IPS DF 19.7 (cell line): ENCODE data around the gene ATG14.
"Not testable (repeated sequence)": the region's sequence is repeated elsewhere in the genome, so short reads cannot be mapped to it uniquely, and the experiment has no call there.

Experiments
- DNase-seq: peaks from one replicate; pipeline ENCODE4 v3.0.0-alpha.2; 2013; ENCODE audit warnings: low read depth, low spot score

The ATG14 gene, protein sequence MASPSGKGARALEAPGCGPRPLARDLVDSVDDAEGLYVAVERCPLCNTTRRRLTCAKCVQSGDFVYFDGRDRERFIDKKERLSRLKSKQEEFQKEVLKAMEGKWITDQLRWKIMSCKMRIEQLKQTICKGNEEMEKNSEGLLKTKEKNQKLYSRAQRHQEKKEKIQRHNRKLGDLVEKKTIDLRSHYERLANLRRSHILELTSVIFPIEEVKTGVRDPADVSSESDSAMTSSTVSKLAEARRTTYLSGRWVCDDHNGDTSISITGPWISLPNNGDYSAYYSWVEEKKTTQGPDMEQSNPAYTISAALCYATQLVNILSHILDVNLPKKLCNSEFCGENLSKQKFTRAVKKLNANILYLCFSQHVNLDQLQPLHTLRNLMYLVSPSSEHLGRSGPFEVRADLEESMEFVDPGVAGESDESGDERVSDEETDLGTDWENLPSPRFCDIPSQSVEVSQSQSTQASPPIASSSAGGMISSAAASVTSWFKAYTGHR

DNA sequence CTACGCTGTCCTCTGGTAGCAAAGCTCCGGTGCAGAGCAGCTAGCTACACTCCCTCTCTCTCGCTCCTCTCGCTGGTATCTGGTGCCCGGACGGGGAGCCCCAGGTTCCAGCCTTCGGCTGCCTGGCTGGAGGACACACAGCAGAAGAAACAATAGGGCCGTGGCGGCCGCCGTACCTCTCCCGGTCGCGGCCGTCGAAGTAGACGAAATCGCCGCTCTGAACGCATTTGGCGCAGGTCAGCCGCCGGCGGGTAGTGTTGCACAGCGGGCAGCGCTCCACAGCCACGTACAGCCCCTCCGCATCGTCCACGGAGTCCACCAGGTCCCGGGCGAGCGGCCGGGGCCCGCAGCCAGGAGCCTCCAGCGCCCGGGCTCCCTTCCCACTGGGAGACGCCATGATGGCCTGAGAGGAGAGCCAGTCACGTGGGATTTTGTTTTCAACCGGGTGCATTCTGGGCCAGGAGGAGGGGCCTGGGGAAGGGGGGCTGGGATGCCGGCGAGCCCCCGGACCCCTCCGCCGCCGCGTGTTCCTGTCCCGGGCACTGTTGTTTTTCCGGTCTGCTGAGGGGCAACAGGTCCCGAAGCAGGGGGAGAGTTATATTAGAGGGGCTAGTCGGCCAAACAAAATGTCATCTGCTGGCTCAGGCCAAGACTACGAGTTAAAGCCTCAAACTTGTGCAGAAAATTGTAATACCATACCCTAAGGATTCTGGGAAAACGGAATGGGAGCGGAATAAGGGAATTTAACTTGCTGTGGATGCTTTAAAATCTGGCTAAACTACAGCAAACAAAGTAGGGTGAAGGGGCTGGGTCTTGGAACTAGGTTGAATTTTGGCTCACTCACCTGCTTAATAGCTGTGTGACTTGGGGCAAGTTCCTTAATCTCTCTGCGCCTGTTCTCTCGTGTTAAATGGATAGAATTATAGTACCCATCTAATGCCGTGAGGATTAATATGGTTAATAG, at the start of gene ATG14:
Gene ATG14 (minus strand): TSS at position 405 of the 964 bp plus-strand sequence. CDS start 8 bp downstream, at position 397.
- peak; percentile 50 for DNase-seq

DNA sequence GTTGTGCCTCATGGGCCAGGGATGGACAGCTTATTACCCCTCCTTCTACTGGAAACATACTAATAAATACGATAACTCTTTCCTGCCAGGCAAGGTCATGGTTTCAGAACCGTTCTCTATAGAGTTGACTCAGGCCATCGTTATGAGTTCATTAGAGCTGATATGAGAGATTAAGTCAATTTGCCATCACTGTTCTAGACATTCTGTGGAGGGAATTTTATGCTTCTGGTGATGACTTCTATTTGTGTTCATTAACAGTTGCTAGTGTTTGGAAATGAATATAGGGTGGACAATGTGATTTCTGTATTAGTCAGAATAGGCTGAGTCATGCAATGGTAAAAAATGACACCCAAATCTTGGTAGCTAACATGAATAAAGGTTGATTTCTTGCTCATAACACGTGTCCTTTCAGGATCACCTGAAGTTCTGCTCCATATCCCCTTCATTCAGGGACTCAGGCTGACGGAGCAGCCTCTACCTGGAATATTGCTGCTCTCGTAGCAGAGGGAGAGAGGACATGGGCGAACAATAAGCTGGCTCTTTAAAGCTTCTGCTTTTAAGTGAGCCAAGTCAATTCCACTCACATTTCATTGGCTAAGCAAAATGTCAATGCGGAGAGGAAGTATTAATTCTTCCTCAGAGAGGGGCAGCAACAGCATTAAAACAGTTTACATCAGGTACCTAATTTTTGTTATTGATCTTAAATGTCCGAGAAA, 47.3 kb upstream of the ATG14 start:
- DNase-seq, result no peak

- no peak for DNase-seq
Measured at GRCh38 chr14:55457496-55457895, 45.9 kb upstream of the ATG14 start.

- not testable (repeated sequence) for DNase-seq
Measured at GRCh38 chr14:55456411-55456810, 44.8 kb upstream of the ATG14 start.

DNA sequence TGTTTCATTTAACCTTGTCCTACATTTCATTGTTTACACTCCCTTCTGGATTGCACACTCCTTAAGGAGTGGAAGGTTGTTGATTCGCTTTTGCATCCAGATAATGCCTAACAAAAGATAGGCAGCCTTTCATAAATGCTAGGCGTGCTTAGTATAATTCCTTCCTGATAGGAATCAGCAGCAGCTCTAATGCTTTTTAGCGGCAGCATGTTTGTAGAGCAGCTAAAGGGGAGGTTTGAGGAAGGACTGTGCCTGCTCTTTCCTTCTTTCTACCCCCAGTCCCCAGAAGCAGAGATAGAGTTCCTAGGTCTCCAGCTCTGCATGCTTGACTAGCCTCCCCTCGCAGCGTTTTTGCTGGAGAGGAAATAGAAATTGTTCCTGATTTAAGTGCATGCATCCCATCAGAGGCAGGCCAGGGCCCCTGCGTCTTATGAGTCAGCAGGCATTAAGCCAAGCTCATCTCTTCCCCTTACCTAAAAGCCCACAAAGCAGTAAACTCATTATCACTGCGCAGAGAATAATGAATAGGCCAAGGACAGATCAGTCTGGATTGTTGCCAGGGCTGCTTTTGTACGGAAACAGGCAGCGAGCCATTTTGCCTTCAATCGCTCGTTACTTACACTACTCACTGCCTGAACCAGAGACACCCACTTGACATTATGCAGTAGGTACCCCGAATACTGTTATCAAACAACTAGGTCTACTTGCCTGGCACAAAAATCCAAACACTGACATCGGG, 42.8 kb upstream of the ATG14 start:
- no peak for DNase-seq

DNA sequence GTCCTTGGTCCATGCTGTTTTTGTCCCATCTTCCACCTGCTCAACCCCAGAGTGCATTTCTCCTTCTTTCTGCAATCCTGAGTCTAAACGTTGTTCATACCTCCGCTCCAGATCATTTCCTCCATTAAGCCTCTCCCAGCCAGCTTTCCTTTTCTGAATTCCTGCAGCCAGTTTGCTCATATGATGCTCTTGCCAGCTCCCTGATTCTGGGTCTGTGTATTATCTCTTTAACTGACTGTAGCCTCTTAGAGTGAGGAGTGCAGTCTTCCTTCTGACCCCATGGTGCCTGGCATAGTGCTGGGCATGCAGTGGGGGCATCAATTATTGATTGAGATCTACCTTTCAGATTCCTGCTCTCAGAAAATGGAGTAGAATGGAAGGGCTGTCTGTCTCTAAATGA, 40.3 kb upstream of the ATG14 start:
- DNase-seq, result no peak

DNA sequence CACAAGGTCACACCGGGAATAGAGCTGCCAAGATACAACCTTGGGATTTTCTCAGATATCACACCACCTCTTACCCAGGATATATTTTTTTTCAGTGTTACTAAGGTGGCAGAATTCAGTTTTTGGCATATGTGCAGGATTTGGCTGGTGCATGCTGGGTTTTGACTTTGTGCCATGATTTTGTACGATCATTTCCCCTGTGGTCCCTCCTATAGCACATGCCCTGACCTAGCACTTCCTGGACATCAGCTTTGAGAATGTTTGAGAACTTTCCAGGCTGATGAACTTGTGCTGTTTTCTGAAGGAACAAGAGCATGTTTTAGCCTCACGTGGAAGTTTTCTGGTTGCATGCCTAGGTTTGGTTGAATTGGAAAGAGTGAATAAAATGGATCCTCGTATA, 39.8 kb upstream of the ATG14 start:
- no peak for DNase-seq

DNA sequence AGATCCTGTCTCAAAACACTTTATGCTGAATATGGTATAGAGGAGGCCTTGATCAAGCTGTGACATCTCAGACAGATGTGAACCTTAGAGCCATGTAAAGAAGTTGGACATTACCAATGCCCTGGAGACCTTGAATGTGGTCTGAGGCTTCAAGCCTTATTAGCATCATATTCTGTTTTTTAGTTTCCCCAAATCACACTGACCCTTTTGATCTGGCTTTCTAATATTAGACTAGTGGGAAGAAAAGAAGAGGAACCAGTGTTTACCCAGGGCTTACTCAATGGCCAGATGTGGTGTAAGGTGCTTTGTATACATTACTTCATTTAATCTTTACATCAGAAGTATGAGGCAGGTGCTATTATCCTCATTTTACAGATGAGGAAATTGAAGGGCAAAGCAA, 39.4 kb upstream of the ATG14 start:
- no peak for DNase-seq

DNA sequence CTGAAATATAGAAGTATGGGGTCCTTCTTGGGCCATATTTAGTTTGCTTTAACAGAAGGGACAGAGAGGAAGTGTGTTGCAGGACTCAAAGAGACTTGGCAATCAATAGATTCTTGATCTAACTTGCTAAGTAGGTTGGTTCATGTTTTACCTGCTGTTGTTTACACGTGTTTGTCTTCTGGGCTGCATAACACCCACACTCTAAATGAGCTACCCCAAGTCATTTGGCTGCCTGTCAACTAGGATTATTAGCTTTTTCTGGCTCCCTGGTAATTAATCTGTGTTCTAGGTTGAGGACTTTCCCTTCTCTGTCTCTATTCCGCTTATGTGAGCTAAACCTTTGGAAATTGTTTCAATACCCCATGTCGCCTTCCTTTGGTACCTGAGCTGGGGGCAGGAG, 38.9 kb upstream of the ATG14 start:
- DNase-seq, result no peak

DNA sequence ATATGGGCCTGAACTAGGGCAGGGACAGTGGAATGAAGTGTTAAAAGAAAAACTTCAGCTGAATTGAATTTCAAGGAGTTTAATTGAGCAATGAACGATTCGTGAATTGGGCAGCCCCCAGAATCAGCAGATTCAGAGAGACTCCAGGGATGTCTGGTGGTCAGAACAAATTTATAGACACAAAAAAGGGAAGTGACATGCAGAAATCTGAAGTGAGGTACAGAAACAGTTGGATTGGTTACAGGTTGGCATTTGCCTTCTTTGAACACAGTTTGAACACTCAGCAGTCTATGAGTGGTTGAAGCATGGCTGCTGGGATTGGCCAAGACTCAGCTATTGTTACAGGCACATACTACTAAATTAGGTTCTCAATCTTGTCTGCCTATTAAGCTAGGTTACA, 38.5 kb upstream of the ATG14 start:
- DNase-seq, result no peak

DNA sequence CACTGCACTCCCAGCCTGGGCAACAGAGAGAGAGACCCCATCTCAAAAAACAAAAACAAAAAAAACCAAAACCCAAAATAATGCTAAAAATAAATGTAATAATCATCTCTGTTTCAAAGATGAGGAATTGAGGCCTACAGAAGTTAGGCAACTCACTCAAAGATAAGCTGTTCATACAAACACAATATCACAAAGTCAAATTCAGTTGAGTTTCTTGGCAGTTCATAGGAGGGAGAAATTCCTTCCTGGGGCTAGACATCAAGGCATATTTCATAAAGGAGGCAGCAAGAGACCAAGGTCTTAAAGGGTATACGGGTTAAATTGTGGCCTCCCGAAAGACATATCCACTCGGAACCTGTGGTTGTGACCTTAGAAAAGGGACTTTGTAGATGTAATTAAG, 37.5 kb upstream of the ATG14 start:
- DNase-seq, result no peak

DNA sequence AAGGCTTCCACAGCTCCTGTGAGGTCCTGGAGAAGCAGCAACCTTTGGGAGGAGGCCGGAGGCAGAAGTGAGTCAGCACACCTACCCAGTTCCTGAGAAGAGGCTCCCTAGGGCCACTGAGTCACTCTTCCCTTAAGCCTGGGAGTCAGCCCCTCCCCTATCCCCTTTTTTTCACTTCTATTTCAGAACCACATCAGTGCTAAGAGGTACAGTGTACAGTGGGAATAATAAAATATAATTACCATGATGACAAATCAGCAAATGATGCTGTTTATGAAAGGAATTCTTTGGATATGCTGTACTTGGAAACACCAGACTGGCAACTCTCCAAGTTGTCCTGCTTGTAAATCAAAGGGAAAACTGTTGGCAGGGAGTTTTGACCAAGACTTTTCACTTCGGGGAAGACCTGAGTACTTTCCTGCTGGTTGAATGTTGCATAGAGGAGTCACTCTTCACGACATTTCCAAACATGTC, 36.5 kb upstream of the ATG14 start:
- no peak for DNase-seq

- no peak for DNase-seq
Measured at GRCh38 chr14:55446833-55447232, 35.2 kb upstream of the ATG14 start.

DNA sequence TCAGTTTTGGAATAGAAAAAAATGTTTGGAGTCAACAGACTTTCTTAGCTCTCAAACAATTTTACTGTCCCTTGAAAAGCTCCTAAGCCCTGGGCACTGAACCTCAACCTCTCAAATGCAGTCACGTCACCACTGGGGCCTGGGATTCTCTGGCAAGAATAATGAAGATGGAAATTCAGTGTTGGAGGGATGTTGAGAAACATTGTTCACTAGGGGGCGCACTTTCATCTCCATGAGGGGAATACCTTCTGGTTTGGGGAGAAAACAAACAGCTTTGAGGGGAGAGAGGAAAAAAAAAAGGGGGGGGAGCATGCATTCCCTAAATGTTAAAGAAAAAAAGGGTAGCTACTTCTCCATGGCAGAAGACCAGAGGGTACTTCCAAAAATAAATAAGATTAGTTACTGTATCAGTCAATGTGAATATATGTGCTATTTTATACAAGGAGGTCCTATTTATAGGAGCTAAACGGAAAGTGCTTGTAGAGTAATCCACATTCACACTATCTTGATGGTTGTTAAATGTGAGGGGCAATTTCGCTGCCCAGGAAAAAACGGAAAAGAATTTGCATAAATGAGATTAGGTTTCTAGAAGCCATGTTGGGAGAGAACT, 34.6 kb upstream of the ATG14 start:
- no peak for DNase-seq

- no peak for DNase-seq
Measured at GRCh38 chr14:55441286-55441685, 29.7 kb upstream of the ATG14 start.

- DNase-seq, result no peak
Measured at GRCh38 chr14:55440385-55440784, 28.8 kb upstream of the ATG14 start, which contains the start of gene TBPL2. TSS of gene TBPL2 (minus strand) at chr14:55440616. CDS start at chr14:55440449, 167 bp downstream.

DNA sequence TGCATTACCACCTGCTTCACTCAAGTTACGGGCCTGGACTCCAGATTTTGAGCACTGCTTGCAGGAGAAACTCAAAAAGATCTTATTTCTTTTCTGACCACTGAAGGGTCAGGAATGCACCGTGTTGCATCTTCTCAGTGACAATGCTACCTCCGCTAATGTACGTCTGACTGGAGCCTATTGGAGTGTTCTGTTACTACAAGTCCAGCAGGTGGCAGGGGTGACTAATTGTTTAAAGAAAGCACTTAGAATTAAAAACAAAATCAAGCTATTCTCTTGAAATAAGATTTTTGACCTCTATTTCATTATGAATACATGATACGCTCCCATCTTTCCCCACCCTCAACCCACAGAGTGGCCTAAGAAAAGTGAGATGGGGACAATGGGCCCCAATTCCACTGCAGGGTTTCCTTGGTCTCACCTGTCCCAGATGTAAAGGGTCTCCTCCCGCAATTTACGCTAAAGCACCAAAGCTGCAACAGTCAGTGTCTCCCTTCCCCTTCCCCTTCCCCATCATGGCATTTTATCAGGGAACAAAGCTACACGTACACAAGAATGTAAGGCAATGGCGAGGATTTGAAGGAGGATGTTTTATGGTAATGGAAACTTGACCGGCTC, 26.5 kb upstream of the ATG14 start:
- no peak for DNase-seq

- no peak for DNase-seq
Measured at GRCh38 chr14:55436931-55437330, 25.3 kb upstream of the ATG14 start.

- no peak for DNase-seq
Measured at GRCh38 chr14:55436519-55436918, 24.9 kb upstream of the ATG14 start.

DNA sequence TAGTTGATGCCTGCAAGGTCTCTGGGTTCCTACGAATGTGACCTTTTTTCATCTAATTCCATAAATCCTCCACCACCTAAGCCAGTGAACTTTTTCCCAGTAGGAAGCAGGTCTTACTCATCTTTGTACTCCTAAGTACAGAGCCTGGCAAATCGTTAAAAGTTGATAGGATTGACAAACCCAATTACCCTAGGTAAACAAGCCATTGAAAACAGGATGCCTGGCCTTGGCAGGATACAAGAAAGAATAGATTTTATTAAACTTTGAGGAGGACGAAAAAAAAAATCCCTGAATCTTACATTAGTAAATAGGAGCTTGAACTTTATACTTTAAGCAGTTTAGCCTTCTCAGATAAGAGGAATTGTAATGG, 23.2 kb upstream of the ATG14 start:
- DNase-seq, result no peak
